Astrocyte (in vitro differentiated cells and primary cell): ENCODE data around the gene MFSD1. TPM values are rescaled to one million over a fixed set of nuclear protein-coding genes. Genes with fewer than 3 reads are reported as not detected.

Source experiments
- DNase-seq: peaks from one replicate; pipeline ENCODE4 v3.0.0-alpha.2; 2010; ENCODE audit warnings: low read depth
- FAIRE-seq: peaks from 2 replicates; lab custom pipeline; 2011; peaks lifted over from hg19 to GRCh38; lab: Jason Lieb, UNC
- H2AFZ ChIP-seq: 2 replicates; pipeline ENCODE4 v1.6.0; 2012; ENCODE audit warnings: low read depth, low read length, inconsistent platforms
- H3K27ac ChIP-seq: 2 replicates; pipeline ENCODE4 v1.5.1; 2011; ENCODE audit warnings: low read depth, low read length, inconsistent platforms
- H3K27me3 ChIP-seq: 2 replicates; pipeline ENCODE4 v1.6.0; 2011; ENCODE audit warnings: low read length, inconsistent platforms; ENCODE audit not compliant: insufficient read depth
- H3K36me3 ChIP-seq: 2 replicates; pipeline ENCODE4 v1.5.1; 2011; ENCODE audit warnings: low read length, inconsistent platforms; ENCODE audit not compliant: insufficient read depth
- H3K4me1 ChIP-seq: 2 replicates; pipeline ENCODE4 v1.5.1; 2011; ENCODE audit warnings: low read length, inconsistent platforms; ENCODE audit not compliant: insufficient read depth
- H3K4me2 ChIP-seq: 2 replicates; pipeline ENCODE4 v1.6.0; 2012; ENCODE audit warnings: low read length, inconsistent platforms
- H3K4me3 ChIP-seq: 2 replicates; pipeline ENCODE4 v1.5.1; 2011; ENCODE audit warnings: low read depth, mild to moderate bottlenecking, low read length, inconsistent platforms; ENCODE audit not compliant: insufficient read depth
- H3K79me2 ChIP-seq: 2 replicates; pipeline ENCODE4 v1.6.0; 2012; ENCODE audit warnings: mild to moderate bottlenecking, low read length, inconsistent platforms; ENCODE audit not compliant: insufficient read depth
- H3K9ac ChIP-seq: 2 replicates; pipeline ENCODE4 v1.6.0; 2012; ENCODE audit warnings: mild to moderate bottlenecking, low read length, inconsistent platforms
- H3K9me3 ChIP-seq: 2 replicates; pipeline ENCODE4 v1.5.1; 2012; ENCODE audit warnings: low read depth, mild to moderate bottlenecking, low read length, inconsistent platforms; ENCODE audit not compliant: insufficient read depth
- H4K20me1 ChIP-seq: 2 replicates; pipeline ENCODE4 v1.6.0; 2012; ENCODE audit warnings: low read length, inconsistent platforms; ENCODE audit not compliant: insufficient read depth
- H3K27ac Mint-ChIP-seq: one replicate; pipeline ENCODE4 v1.8.0; 2021; ENCODE audit warnings: mild to moderate bottlenecking, mixed read lengths; ENCODE audit not compliant: unreplicated experiment
- H3K27me3 Mint-ChIP-seq: one replicate; pipeline ENCODE4 v1.8.0; 2021; ENCODE audit warnings: low read depth, mixed read lengths; ENCODE audit not compliant: unreplicated experiment
- H3K36me3 Mint-ChIP-seq: one replicate; pipeline ENCODE4 v1.8.0; 2021; ENCODE audit warnings: low read depth, mixed read lengths; ENCODE audit not compliant: unreplicated experiment
- H3K4me1 Mint-ChIP-seq: one replicate; pipeline ENCODE4 v1.8.0; 2021; ENCODE audit warnings: low read depth, mixed read lengths; ENCODE audit not compliant: unreplicated experiment
- H3K4me3 Mint-ChIP-seq: one replicate; pipeline ENCODE4 v1.8.0; 2021; ENCODE audit warnings: mild to moderate bottlenecking, moderate library complexity, mixed read lengths; ENCODE audit not compliant: unreplicated experiment
- H3K9me3 Mint-ChIP-seq: one replicate; pipeline ENCODE4 v1.8.0; 2021; ENCODE audit warnings: mild to moderate bottlenecking, mixed read lengths; ENCODE audit not compliant: unreplicated experiment
- CTCF ChIP-seq: IDR thresholded peaks from 2 replicates; pipeline ENCODE4 v1.5.1; 2011; ENCODE audit warnings: low read depth, mild to moderate bottlenecking, inconsistent platforms, low read length, moderate library complexity; ENCODE audit not compliant: insufficient read depth
- EZH2 ChIP-seq: IDR thresholded peaks from 2 replicates; pipeline ENCODE4 v1.6.1; 2012; ENCODE audit warnings: mild to moderate bottlenecking, low read length, inconsistent platforms; ENCODE audit not compliant: insufficient read depth
- total RNA-seq: library from RNA; stranded (reverse); gene quantifications from 2 replicates; pipeline ENCODE4 v1.2.1, GENCODE V29; 2021

Gene MFSD1
- total RNA-seq, 1 donor from 2014 or later, result 62.2 TPM

DNA sequence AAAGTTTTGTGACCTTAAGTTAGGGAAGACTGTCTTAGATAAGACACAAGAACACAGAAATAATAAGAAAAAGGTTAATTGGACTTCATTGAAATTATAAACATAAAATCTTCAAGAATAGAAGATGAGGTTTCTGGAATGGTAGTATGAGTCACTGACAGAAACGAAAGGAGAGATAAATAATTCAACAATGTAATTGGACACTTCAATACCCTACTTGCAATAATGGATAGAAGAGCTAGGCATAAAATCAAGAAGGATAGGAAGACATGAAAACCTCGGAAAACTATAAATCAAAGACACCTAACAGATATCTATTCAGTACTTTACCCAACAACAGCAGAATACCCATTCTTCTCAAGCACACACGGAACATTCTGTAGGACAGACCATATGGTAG lies 15.9 kb upstream of the MFSD1 start:
- no peak for FAIRE-seq
- Mint-ChIP-seq H3K27ac (no peak overlapping the region), H3K9me3 (no peaks in the 10 kb centered on the region), H3K4me3 (no peak overlapping the region), H3K4me1 (no peaks in the 10 kb centered on the region), H3K27me3 (no peaks in the 10 kb centered on the region), H3K36me3 (no peaks in the 10 kb centered on the region)
- peaks cover 5% of the 10 kb centered on the region for H3K4me1 ChIP-seq
- H3K4me2 ChIP-seq, result no peak overlapping the region
- H3K9me3 ChIP-seq, result no peaks in the 10 kb centered on the region
- H3K27ac ChIP-seq, result no peak overlapping the region
- H3K79me2 ChIP-seq, result no peaks in the 10 kb centered on the region
- no peak for DNase-seq
- H4K20me1 ChIP-seq, result no peaks in the 10 kb centered on the region
- H3K27me3 ChIP-seq, result no peaks in the 10 kb centered on the region
- TF ChIP-seq CTCF (no peak), EZH2 (no peak)
- H3K4me3 ChIP-seq, result no peak overlapping the region
- H3K9ac ChIP-seq, result no peak overlapping the region
- no peaks in the 10 kb centered on the region for H3K36me3 ChIP-seq
- H2AFZ ChIP-seq, result no peak overlapping the region

GRCh38 chr3:158788446-158788845 lies 13.4 kb upstream of the MFSD1 start:
- Histone ChIP-seq H3K9me3 (no peaks in the 10 kb centered on the region), H2AFZ (no peak overlapping the region), H3K4me3 (no peak overlapping the region), H3K36me3 (no peaks in the 10 kb centered on the region), H4K20me1 (no peaks in the 10 kb centered on the region), H3K9ac (no peak overlapping the region), H3K4me1 (peaks cover 22% of the 10 kb centered on the region), H3K4me2 (peak overlapping the region; percentile 21), H3K27me3 (no peaks in the 10 kb centered on the region), H3K79me2 (no peaks in the 10 kb centered on the region), H3K27ac (no peak overlapping the region)
- TF ChIP-seq EZH2 (no peak), CTCF (no peak)
- Mint-ChIP-seq H3K36me3 (no peaks in the 10 kb centered on the region), H3K9me3 (no peaks in the 10 kb centered on the region), H3K27ac (no peak overlapping the region), H3K4me1 (peaks cover 6% of the 10 kb centered on the region), H3K4me3 (no peak overlapping the region), H3K27me3 (no peaks in the 10 kb centered on the region)
- FAIRE-seq (no peak), DNase-seq (no peak)

DNA sequence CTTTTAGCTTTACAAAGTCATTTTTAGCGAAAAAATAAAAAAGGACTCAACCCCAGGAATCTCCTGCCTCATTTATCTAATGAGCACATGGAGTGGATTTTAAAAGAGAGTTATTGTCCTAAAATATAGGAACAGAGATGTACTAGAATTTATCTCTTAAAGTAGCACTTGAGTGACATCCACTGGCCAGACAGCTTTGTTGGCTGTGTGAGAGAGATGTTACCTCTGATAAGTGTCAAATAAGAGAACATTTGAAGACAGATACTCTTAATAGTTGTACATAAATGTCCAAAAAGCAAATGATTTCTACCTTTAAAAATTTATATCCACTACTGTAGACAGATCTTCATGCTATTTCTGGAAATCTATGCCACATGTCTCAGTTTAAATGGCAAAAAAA lies 12.3 kb upstream of the MFSD1 start:
- Mint-ChIP-seq H3K27me3 (no peaks in the 10 kb centered on the region), H3K27ac (no peak overlapping the region), H3K36me3 (no peaks in the 10 kb centered on the region), H3K9me3 (peaks cover 3% of the 10 kb centered on the region), H3K4me1 (peaks cover 6% of the 10 kb centered on the region), H3K4me3 (no peak overlapping the region)
- Histone ChIP-seq H3K4me2 (no peak overlapping the region), H3K27me3 (no peaks in the 10 kb centered on the region), H3K9ac (no peak overlapping the region), H2AFZ (no peak overlapping the region), H3K9me3 (peaks cover 4% of the 10 kb centered on the region), H3K36me3 (no peaks in the 10 kb centered on the region), H3K79me2 (no peaks in the 10 kb centered on the region), H3K27ac (no peak overlapping the region), H4K20me1 (no peaks in the 10 kb centered on the region), H3K4me3 (no peak overlapping the region), H3K4me1 (peaks cover 22% of the 10 kb centered on the region)
- FAIRE-seq (peak; percentile 87), DNase-seq (no peak)
- TF ChIP-seq EZH2 (no peak), CTCF (peak; percentile 52)
